WERI-Rb-1 (cell line): Measurements from ENCODE around the gene RABGEF1.

Experiments
- DNase-seq: peaks from one replicate; pipeline ENCODE4 v3.0.0-alpha.2; 2020
- H3K27ac ChIP-seq: fragments of 250-450 bp; sonication (Bioruptor Pico); 2 replicates; pipeline ENCODE4 v1.5.1; 2020; ENCODE audit warnings: mild to moderate bottlenecking, moderate library complexity
- H3K27me3 ChIP-seq: fragments of 250-450 bp; sonication (Bioruptor Pico); 2 replicates; pipeline ENCODE4 v1.5.1; 2021; ENCODE audit warnings: mild to moderate bottlenecking, low read depth, moderate library complexity; ENCODE audit not compliant: insufficient read depth, severe bottlenecking
- H3K36me3 ChIP-seq: fragments of 250-450 bp; sonication (Bioruptor Pico); 2 replicates; pipeline ENCODE4 v1.5.1; 2020; ENCODE audit warnings: mild to moderate bottlenecking, moderate library complexity
- H3K4me3 ChIP-seq: 2 replicates; pipeline ENCODE4 v1.5.1; 2011; ENCODE audit warnings: low read depth, mild to moderate bottlenecking, control low read depth, low read length
- H3K9me3 ChIP-seq: fragments of 250-450 bp; sonication (Bioruptor Pico); 2 replicates; pipeline ENCODE4 v1.5.1; 2021; ENCODE audit warnings: mild to moderate bottlenecking, moderate library complexity; ENCODE audit not compliant: severe bottlenecking
- TF ChIP-seq, protein P1 (sequence below): IDR thresholded peaks from 2 replicates; pipeline ENCODE4 v1.5.1; 2011; ENCODE audit warnings: low read depth, mild to moderate bottlenecking, control low read depth, inconsistent platforms, low read length

RABGEF1 gene

DNA sequence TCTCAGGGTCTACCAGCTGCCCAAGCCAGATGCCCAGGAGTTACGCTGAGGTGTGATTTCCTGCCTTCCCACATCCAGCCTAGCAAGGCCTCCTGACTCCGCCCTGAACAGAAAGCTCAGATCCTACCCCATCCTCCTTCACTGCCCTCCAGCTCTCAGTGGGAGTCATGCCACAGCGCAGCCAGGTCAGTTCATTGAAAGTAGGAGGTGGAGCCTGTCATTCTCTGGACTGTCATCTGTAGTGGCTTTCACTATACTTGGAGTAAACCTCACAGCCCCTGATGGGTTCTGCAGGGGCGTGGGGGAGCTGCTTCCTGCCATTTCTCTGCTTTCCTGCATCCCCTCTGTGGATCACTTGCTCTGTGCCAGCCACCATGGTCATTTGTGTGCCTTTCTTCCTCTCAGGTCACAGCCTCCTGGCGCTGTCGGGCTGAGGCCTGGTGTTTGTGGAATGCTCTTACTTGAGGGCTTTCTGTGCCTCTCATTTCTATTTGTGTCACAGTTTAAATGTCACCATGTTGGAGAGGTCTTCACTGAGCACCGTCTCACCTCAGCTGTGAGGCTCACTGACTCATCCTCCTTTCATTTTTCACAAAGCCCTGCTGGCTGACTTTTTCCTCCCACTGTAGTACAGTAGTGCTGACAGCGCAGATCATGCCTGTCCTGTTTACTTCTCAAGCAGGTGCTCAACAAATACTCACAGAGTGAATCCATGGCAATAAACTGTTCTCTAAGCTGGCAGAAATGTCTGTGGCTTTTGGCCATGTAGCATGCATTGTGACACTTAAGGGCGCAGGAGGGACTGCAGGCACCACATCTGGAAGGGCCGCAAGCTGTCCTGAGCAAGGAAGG is 119.5 kb downstream of the RABGEF1 start:
- TF ChIP-seq, protein P1, sequence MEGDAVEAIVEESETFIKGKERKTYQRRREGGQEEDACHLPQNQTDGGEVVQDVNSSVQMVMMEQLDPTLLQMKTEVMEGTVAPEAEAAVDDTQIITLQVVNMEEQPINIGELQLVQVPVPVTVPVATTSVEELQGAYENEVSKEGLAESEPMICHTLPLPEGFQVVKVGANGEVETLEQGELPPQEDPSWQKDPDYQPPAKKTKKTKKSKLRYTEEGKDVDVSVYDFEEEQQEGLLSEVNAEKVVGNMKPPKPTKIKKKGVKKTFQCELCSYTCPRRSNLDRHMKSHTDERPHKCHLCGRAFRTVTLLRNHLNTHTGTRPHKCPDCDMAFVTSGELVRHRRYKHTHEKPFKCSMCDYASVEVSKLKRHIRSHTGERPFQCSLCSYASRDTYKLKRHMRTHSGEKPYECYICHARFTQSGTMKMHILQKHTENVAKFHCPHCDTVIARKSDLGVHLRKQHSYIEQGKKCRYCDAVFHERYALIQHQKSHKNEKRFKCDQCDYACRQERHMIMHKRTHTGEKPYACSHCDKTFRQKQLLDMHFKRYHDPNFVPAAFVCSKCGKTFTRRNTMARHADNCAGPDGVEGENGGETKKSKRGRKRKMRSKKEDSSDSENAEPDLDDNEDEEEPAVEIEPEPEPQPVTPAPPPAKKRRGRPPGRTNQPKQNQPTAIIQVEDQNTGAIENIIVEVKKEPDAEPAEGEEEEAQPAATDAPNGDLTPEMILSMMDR, result no peak
- H3K27ac ChIP-seq, result no peak overlapping the region
- no peaks in the 10 kb centered on the region for H3K36me3 ChIP-seq
- DNase-seq, result no peak
- no peaks in the 10 kb centered on the region for H3K27me3 ChIP-seq
- no peak overlapping the region for H3K4me3 ChIP-seq
- no peaks in the 10 kb centered on the region for H3K9me3 ChIP-seq

DNA sequence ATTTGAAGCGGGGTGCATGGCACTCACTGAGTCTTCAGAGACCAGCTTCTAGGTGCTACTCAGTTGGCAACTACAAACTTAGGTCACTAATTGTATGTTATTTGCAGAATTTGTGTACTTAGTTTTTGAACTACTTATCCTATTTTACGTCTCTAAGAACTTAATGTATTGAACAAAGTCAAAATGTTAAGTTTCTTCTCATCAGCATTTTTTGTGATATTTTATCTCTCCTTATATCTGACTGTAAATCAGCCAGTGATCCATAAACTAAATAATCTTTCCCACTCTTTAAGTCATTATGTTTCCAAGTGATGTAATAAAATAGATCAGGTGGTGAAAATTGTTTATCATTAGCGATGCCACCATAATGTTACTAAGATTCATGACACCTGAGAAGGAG is 120.2 kb downstream of the RABGEF1 start:
- H3K36me3 ChIP-seq, result no peaks in the 10 kb centered on the region
- TF ChIP-seq, protein P1, result no peak
- H3K27ac ChIP-seq, result no peak overlapping the region
- H3K9me3 ChIP-seq, result no peaks in the 10 kb centered on the region
- DNase-seq, result no peak
- H3K4me3 ChIP-seq, result no peak overlapping the region
- H3K27me3 ChIP-seq, result no peaks in the 10 kb centered on the region
